Lower leg skin (tissue), 4 donors: ENCODE measurements around the gene CAND1. TPM values are rescaled to one million over a fixed set of nuclear protein-coding genes. Genes with fewer than 3 reads are reported as not detected.

ENCODE experiments used
- DNase-seq, 2 donors: peaks; one replicate each; pipeline ENCODE4 v3.0.0-alpha.2; 2019; ENCODE audit warnings: low spot score in 2 of 2
- H3K4me3 ChIP-seq: fragments of 200-600 bp; sonication (generic); 2 replicates; pipeline ENCODE4 v1.5.1; 2017; ENCODE audit warnings: mild to moderate bottlenecking, low read depth; ENCODE audit not compliant: poor library complexity, severe bottlenecking
- CTCF ChIP-seq, 3 donors: fragments of 450-650 bp; IDR thresholded peaks; one replicate each; pipeline ENCODE4 v1.5.1; 2016; ENCODE audit warnings: antibody characterized with exemption in 3 of 3, mild to moderate bottlenecking in 3 of 3, moderate library complexity in 2 of 3
- POLR2A ChIP-seq, 2 donors: fragments of 450-650 bp; IDR thresholded peaks; one replicate each; pipeline ENCODE4 v1.6.1; 2016 to 2017; ENCODE audit warnings: antibody characterized with exemption in 2 of 2, mild to moderate bottlenecking in 1 of 2, moderate library complexity in 1 of 2
- WGBS, 2 donors: methylation state at CpG; one replicate each; pipeline ENCODE4 v1.1.5; 2018; 5-methylcytosine and 5-hydroxymethylcytosine counted together
- intact Hi-C: fragments of 100-400 bp; cut with DNase I; formaldehyde crosslinking; loops from one replicate; pipeline ENCODE4 v1.15.0; 2023; ENCODE audit warnings: low total_unique reads
- total RNA-seq, 4 donors: library from RNA; depleted of rRNA; stranded (reverse); fragments of >200 nt; gene quantifications; one replicate each; pipeline ENCODE4 v1.1.0, GENCODE V29; 2016

CAND1 gene
- total RNA-seq, 4 donors from 2014 or later = 46.2 to 75.5 (median 70.3) TPM

- TF ChIP-seq POLR2A (IDR thresholded peaks at IDR 0.05) (no peak), CTCF (IDR thresholded peaks at IDR 0.05) (no peak)
- intact Hi-C loops = no loop called here
- no peak overlapping the region for H3K4me3 ChIP-seq
- WGBS, 2 donors = 98% methylated on average over 2 of the region's 2 CpGs
- DNase-seq = no peak
These were observed 76.0 kb downstream of the CAND1 start for GRCh38 chr12:67344979-67345710.

- TF ChIP-seq POLR2A (IDR thresholded peaks at IDR 0.05) (no peak), CTCF (IDR thresholded peaks at IDR 0.05) (no peak)
- WGBS, 2 donors = 89 to 94% methylated on average over 2 of the region's 2 CpGs
- H3K4me3 ChIP-seq = no peak overlapping the region
- intact Hi-C loops = no loop called here
- no peak for DNase-seq
These were observed 79.5 kb downstream of the CAND1 start for GRCh38 chr12:67348683-67349082.

GRCh38 chr12:67352682-67353081 is 83.5 kb downstream of the CAND1 start:
- TF ChIP-seq CTCF (IDR thresholded peaks at IDR 0.05) (no peak), POLR2A (IDR thresholded peaks at IDR 0.05) (no peak)
- no peak for DNase-seq
- H3K4me3 ChIP-seq = no peak overlapping the region
- WGBS, 2 donors = 53 to 55% methylated on average over 2 of the region's 2 CpGs
- intact Hi-C loops = no loop called here

- no peak for DNase-seq
- 46 to 51% methylated on average over 5 of the region's 5 CpGs for WGBS, 2 donors
These were observed 85.2 kb downstream of the CAND1 start for GRCh38 chr12:67354322-67354721.

GRCh38 chr12:67354966-67355365 is 85.8 kb downstream of the CAND1 start:
- no peak for TF ChIP-seq POLR2A (IDR thresholded peaks at IDR 0.05)
- no peak for TF ChIP-seq CTCF (IDR thresholded peaks at IDR 0.05)
- no peak for DNase-seq
- H3K4me3 ChIP-seq = no peak overlapping the region
- WGBS, 2 donors = 32 to 50% methylated on average over 1 of the region's 1 CpG
- intact Hi-C loops = no loop called here

More at GRCh38 chr12:67354322-67354721, 85.2 kb downstream of the CAND1 start:
- no peak for TF ChIP-seq POLR2A (IDR thresholded peaks at IDR 0.05)
- no peak for TF ChIP-seq CTCF (IDR thresholded peaks at IDR 0.05)
- H3K4me3 ChIP-seq = no peak overlapping the region
- intact Hi-C loops = no loop called here
